Measurements from ENCODE around the gene MCF2. TPM values are rescaled to one million over a fixed set of nuclear protein-coding genes. Genes with fewer than 3 reads are reported as not detected.

The MCF2 gene
- polyA plus RNA-seq, 1 of the 3 experiments (the other 2 are of a cell fraction) = 0.05 TPM

DNA sequence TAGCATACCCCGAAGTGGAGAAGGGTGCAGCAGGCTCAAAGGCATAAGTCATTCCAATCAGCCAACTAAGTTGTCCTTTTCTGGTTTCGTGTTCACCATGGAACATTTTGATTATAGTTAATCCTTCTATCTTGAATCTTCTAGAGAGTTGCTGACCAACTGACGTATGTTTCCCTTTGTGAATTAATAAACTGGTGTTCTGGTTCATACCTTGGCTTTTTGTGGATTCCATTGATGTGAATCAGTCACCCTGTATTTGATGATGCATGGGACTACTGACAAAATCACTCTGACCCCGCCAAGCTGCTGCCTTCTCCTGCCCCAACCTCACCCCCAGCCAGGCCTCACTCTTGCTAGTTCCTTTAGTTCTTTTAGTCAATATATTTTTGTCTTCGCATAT lies 144.7 kb downstream of the MCF2 start:
- H3K9me2 ChIP-seq = no peaks in the 10 kb centered on the region
- no peaks in the 10 kb centered on the region for H3F3A ChIP-seq (replicated peaks; ENCODE audit: insufficient read depth)
- TF ChIP-seq MEF2A (IDR thresholded peaks at IDR 0.05; ENCODE audit: borderline replicate concordance, low read depth) = no peak
- no peak for TF ChIP-seq JUND (IDR thresholded peaks at IDR 0.05)
- TF ChIP-seq, protein P1, sequence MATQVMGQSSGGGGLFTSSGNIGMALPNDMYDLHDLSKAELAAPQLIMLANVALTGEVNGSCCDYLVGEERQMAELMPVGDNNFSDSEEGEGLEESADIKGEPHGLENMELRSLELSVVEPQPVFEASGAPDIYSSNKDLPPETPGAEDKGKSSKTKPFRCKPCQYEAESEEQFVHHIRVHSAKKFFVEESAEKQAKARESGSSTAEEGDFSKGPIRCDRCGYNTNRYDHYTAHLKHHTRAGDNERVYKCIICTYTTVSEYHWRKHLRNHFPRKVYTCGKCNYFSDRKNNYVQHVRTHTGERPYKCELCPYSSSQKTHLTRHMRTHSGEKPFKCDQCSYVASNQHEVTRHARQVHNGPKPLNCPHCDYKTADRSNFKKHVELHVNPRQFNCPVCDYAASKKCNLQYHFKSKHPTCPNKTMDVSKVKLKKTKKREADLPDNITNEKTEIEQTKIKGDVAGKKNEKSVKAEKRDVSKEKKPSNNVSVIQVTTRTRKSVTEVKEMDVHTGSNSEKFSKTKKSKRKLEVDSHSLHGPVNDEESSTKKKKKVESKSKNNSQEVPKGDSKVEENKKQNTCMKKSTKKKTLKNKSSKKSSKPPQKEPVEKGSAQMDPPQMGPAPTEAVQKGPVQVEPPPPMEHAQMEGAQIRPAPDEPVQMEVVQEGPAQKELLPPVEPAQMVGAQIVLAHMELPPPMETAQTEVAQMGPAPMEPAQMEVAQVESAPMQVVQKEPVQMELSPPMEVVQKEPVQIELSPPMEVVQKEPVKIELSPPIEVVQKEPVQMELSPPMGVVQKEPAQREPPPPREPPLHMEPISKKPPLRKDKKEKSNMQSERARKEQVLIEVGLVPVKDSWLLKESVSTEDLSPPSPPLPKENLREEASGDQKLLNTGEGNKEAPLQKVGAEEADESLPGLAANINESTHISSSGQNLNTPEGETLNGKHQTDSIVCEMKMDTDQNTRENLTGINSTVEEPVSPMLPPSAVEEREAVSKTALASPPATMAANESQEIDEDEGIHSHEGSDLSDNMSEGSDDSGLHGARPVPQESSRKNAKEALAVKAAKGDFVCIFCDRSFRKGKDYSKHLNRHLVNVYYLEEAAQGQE (IDR thresholded peaks at IDR 0.05; ENCODE audit: low read depth, low read length) = no peak
- no peak for TF ChIP-seq MAX (IDR thresholded peaks at IDR 0.05; ENCODE audit: low read depth)
- no peak for TF ChIP-seq ZBTB33 (IDR thresholded peaks at IDR 0.05; ENCODE audit: borderline replicate concordance, low read depth)
- TF ChIP-seq EZH2phosphoT487 (IDR thresholded peaks at IDR 0.05; ENCODE audit: borderline replicate concordance, low read depth) = no peak
- no peak for TF ChIP-seq YY1 (IDR thresholded peaks at IDR 0.05; ENCODE audit: low read depth)
- TF ChIP-seq NFIC (IDR thresholded peaks at IDR 0.05; ENCODE audit: borderline replicate concordance) = no peak
- no peak for TF ChIP-seq TAF1 (IDR thresholded peaks at IDR 0.05; ENCODE audit: borderline replicate concordance, low read depth, low read length)
- TF ChIP-seq SMC3 (IDR thresholded peaks at IDR 0.05; ENCODE audit: low read depth, low read length) = no peak
- no peak for TF ChIP-seq FOXJ3 (CRISPR knock-in tag; IDR thresholded peaks at IDR 0.05)
- no peak for TF ChIP-seq TEAD4 (IDR thresholded peaks at IDR 0.05; ENCODE audit: borderline replicate concordance, insufficient read depth)
- TF ChIP-seq POLR2AphosphoS5 (IDR thresholded peaks at IDR 0.05; ENCODE audit: low read depth, low read length) = no peak
- no peak for TF ChIP-seq USF2 (IDR thresholded peaks at IDR 0.05; ENCODE audit: borderline replicate concordance, low read depth, low read length)
- TF ChIP-seq, protein P2, sequence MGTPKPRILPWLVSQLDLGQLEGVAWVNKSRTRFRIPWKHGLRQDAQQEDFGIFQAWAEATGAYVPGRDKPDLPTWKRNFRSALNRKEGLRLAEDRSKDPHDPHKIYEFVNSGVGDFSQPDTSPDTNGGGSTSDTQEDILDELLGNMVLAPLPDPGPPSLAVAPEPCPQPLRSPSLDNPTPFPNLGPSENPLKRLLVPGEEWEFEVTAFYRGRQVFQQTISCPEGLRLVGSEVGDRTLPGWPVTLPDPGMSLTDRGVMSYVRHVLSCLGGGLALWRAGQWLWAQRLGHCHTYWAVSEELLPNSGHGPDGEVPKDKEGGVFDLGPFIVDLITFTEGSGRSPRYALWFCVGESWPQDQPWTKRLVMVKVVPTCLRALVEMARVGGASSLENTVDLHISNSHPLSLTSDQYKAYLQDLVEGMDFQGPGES (IDR thresholded peaks at IDR 0.05; ENCODE audit: low read depth, low read length) = no peak
- TF ChIP-seq FOSL2 (IDR thresholded peaks at IDR 0.05; ENCODE audit: borderline replicate concordance, low read depth) = no peak
- TF ChIP-seq RXRA (IDR thresholded peaks at IDR 0.05; ENCODE audit: borderline replicate concordance, low read depth) = no peak
- no peak for TF ChIP-seq TCF12 (IDR thresholded peaks at IDR 0.05)
- TF ChIP-seq GATA2 (CRISPR knock-in tag; IDR thresholded peaks at IDR 0.05) = no peak
- no peak for TF ChIP-seq SIN3A (IDR thresholded peaks at IDR 0.05; ENCODE audit: borderline replicate concordance, low read depth, low read length)
- no peaks in the 10 kb centered on the region for H3K4me1 ChIP-seq (ENCODE audit: control insufficient read depth in 1 of 2, insufficient read depth in 2 of 2, low read depth in 1 of 2, low read length in 1 of 2)
- H3K4me2 ChIP-seq = no peak overlapping the region
- H3K4me3 ChIP-seq (ENCODE audit: low read depth in 2 of 2, low read length in 1 of 2) = no peak overlapping the region
- H3K9me3 ChIP-seq = no peaks in the 10 kb centered on the region
- no peaks in the 10 kb centered on the region; the same call in 1 of the 2 replicates for H3K27me3 ChIP-seq (ENCODE audit: insufficient read depth)
- CTCF ChIA-PET = no interaction called here
- no peaks in the 10 kb centered on the region for H3K79me2 ChIP-seq (ENCODE audit: insufficient read depth)
- no peak overlapping the region for H2AFZ ChIP-seq (ENCODE audit: low read depth)
- WGBS (ENCODE audit: low lambda C conversion rate) = 6% methylated on average over 5 of the region's 5 CpGs
- H3K36me3 ChIP-seq (replicated peaks in 1 of 2; ENCODE audit: control insufficient read depth in 1 of 2, insufficient read depth in 2 of 2, low read length in 1 of 2) = no peaks in the 10 kb centered on the region
- no peak overlapping the region for H3K27ac ChIP-seq (ENCODE audit: low read depth in 2 of 2, low read length in 1 of 2)
- POLR2A ChIA-PET = no interaction called here
- no peak for DNase-seq
- H4K20me1 ChIP-seq (ENCODE audit: insufficient read depth) = no peaks in the 10 kb centered on the region
- H3K9ac ChIP-seq = no peak overlapping the region
